Cardiac muscle cell (in vitro differentiated cells and primary cell): ENCODE results near the gene ANKRD13A. TPM values are rescaled to one million over a fixed set of nuclear protein-coding genes. Genes with fewer than 3 reads are reported as not detected.
"Not testable (repeated sequence)": the region's sequence is repeated elsewhere in the genome, so short reads cannot be mapped to it uniquely, and the experiment has no call there.

Experiments
- DNase-seq, 2 donors: peaks; one replicate each; pipeline versions ENCODE4 v3.0.0 to v3.0.0-alpha.2; 2010 to 2017; ENCODE audit warnings: low read depth in 1 of 2, low spot score in 1 of 2
- H3K27ac ChIP-seq: fragments of 200-600 bp; sonication (generic); 2 replicates; pipeline ENCODE4 v1.5.1; 2016
- H3K27me3 ChIP-seq: fragments of 200-600 bp; sonication (generic); 2 replicates; pipeline ENCODE4 v1.6.0; 2016; ENCODE audit warnings: control low read depth
- H3K36me3 ChIP-seq: fragments of 200-600 bp; sonication (generic); 2 replicates; pipeline ENCODE4 v1.5.1; 2016; ENCODE audit warnings: control low read depth
- H3K4me1 ChIP-seq: fragments of 200-600 bp; sonication (generic); 2 replicates; pipeline ENCODE4 v1.8.1; 2017; ENCODE audit warnings: low read depth, mild to moderate bottlenecking, mixed run types
- H3K4me3 ChIP-seq: fragments of 200-600 bp; sonication (generic); 2 replicates; pipeline ENCODE4 v1.5.1; 2016; ENCODE audit warnings: mild to moderate bottlenecking
- H3K9me3 ChIP-seq: fragments of 200-600 bp; sonication (generic); 2 replicates; pipeline ENCODE4 v1.5.1; 2017; ENCODE audit warnings: low read depth, mild to moderate bottlenecking, control low read depth
- polyA plus RNA-seq: library from polyadenylated mRNA; unstranded; fragments of >200 nt; fragmentation: Nextera tagmentation; extraction: Ambion mirVana; gene quantifications from 2 replicates; pipeline ENCODE4 v1.2.1, GENCODE V29; 2016
- total RNA-seq: library from RNA; depleted of rRNA; stranded (reverse); fragments of >200 nt; gene quantifications from 2 replicates; pipeline ENCODE4 v1.2.3, GENCODE V29; 2016
- TF ChIP-seq, protein P1 (sequence below): IDR thresholded peaks from 2 replicates; pipeline ENCODE4 v1.5.1; 2012; ENCODE audit warnings: low read depth, mild to moderate bottlenecking, low read length

Gene ANKRD13A
- total and polyA plus RNA-seq, 2 experiments from 2014 or later: 26.9 to 77.2 TPM

DNA sequence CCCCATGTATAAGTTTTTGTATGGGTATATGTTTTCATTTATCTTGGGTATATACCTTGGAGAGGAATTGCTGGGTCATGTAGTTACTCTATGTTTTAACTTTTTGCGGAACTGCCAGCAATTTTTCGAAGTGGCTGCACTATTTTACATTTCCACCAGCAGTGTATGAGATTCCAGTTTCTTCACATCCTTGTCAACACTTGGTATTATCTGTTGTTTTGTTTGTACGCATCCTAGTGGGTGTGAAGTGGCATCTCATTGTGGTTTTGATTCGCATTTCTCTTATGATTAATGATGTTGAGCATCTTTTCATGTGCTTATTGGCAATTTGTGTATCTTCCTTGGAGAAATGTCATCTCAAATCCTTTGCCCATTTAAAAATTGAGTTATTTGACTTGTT lies 6.9 kb downstream of the ANKRD13A start:
- Histone ChIP-seq H3K36me3 (no peaks in the 10 kb centered on the region), H3K4me1 (no peaks in the 10 kb centered on the region), H3K4me3 (no peak overlapping the region), H3K27me3 (no peaks in the 10 kb centered on the region), H3K9me3 (no peaks in the 10 kb centered on the region), H3K27ac (no peak overlapping the region)
- no peak for DNase-seq
- TF ChIP-seq, protein P1, sequence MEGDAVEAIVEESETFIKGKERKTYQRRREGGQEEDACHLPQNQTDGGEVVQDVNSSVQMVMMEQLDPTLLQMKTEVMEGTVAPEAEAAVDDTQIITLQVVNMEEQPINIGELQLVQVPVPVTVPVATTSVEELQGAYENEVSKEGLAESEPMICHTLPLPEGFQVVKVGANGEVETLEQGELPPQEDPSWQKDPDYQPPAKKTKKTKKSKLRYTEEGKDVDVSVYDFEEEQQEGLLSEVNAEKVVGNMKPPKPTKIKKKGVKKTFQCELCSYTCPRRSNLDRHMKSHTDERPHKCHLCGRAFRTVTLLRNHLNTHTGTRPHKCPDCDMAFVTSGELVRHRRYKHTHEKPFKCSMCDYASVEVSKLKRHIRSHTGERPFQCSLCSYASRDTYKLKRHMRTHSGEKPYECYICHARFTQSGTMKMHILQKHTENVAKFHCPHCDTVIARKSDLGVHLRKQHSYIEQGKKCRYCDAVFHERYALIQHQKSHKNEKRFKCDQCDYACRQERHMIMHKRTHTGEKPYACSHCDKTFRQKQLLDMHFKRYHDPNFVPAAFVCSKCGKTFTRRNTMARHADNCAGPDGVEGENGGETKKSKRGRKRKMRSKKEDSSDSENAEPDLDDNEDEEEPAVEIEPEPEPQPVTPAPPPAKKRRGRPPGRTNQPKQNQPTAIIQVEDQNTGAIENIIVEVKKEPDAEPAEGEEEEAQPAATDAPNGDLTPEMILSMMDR: no peak

DNA sequence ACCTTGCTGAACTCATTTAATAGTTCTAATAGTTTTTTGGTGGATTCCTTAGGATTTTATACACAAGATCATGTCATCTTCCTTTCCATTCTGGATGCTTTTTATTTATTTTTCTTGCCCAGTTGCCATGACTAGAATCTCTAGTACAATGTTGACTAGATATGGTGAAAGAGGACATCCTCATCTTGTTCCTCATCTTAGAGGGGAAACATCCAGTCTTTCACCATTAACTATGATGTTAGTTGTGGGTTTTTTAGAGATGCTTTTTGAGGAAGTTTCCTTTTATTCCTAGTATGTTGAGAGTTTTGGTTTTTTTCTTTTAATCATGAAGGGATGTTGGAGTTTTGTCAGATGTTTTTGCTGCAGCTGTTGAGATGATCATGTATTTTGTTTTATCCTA lies 8.7 kb downstream of the ANKRD13A start:
- Histone ChIP-seq H3K4me1 (no peaks in the 10 kb centered on the region), H3K27me3 (no peaks in the 10 kb centered on the region), H3K4me3 (no peak overlapping the region), H3K9me3 (no peaks in the 10 kb centered on the region), H3K36me3 (peaks cover 3% of the 10 kb centered on the region), H3K27ac (no peak overlapping the region)
- TF ChIP-seq, protein P1: no peak
- DNase-seq: no peak

DNA sequence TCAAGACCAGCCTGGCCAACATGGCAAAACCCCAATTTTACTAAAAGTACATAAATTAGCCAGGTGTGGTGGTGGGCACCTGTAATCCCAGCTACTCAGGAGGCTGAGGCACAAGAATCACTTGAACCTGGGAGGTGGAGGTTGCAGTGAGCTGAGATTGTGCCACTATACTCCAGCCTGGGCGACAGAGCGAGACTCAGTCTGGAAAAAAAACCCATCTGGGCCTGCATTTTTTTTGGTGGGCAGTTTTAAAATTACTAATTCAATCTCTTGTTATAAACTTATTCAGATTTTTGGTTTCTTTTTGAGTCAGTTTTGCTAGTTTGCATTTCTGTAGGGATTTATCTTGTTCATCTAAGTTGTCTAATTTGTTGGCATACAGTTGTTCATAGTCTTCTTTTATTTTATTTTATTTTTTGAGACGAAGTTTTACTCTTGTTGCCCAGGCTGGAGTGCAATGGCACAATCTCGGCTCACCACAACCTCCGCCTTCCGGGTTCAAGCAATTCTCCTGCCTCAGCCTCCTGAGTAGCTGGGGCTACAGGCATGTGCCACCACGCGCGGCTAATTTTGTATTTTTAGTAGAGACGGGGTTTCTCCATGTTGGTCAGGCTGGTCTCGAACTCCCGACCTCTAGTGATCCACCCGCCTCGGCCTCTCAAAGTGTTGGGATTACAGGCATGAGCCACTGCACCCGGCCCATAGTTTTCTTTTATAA lies 9.6 kb downstream of the ANKRD13A start:
- not testable (repeated sequence) for H3K27ac ChIP-seq, H3K4me3 ChIP-seq, H3K27me3 ChIP-seq, H3K4me1 ChIP-seq, H3K36me3 ChIP-seq, DNase-seq, H3K9me3 ChIP-seq

DNA sequence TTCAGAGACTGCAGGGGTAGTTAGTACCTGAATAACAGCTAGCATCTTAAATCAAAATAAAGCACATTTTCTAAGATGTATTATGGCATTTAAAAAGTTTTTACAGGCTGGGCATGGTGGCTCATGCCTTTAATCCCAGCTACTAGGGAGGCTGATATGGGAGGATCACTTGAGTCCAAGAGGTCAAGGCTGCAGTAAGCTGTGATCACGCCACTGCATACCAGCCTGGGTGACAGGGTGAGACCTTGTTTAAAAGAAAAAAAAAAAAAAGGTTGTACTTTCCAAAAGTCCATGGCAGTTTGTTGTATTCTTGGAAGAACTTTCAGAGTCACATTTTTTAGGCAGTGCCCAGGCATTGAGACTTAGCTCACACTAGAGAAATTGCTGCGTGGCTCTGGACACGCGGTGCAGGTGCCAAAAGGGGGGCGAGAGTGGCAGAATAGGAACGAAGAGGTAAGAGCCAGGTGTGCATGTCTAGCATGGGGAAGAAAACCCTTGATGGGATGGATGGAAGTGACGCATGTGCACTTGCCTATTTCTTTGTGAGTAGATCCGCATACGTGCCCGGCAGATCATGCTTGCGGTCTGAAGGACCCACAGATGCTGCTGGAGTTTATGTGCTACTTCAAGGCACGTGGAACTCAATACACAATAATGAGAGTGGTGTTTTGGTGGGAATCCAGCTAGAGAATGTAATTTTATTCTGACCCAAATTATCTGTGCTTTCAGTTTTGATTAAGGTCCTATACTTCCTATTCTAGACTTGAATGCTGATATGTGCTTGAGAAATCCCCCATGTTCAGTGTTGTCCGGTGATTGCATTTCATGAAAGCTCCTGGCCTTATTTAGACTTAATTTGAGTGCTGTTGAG lies 11.9 kb downstream of the ANKRD13A start:
- Histone ChIP-seq H3K4me1 (no peaks in the 10 kb centered on the region), H3K27me3 (no peaks in the 10 kb centered on the region), H3K27ac (no peak overlapping the region), H3K9me3 (no peaks in the 10 kb centered on the region), H3K36me3 (peaks cover 9% of the 10 kb centered on the region), H3K4me3 (no peak overlapping the region)
- TF ChIP-seq, protein P1: no peak
- DNase-seq: no peak

DNA sequence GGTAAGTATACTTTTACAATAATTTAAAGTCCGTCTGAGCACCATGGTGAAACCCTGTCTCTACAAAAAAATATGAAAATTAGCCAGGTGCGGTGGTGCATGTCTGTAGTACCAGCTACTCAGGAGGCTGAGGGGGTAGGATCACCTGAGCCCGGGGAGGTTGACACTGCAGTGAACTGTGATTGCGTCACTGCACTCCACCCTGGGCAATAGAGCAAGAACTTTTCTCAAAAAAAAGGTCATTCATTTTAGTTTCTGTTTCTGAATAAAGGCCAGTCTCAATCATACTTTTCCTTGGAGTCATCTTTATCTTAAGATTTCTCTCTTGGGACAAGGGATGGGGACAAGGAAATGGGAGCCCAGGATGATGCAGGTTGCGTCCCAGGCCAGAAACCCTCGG lies 12.9 kb downstream of the ANKRD13A start:
- H3K9me3 ChIP-seq: no peaks in the 10 kb centered on the region
- H3K4me1 ChIP-seq: no peaks in the 10 kb centered on the region
- H3K27me3 ChIP-seq: no peaks in the 10 kb centered on the region
- TF ChIP-seq, protein P1: no peak
- no peak overlapping the region for H3K27ac ChIP-seq
- DNase-seq: peak in 1 of 2 donors; percentile 26
- H3K4me3 ChIP-seq: no peak overlapping the region
- H3K36me3 ChIP-seq: peaks cover 12% of the 10 kb centered on the region

DNA sequence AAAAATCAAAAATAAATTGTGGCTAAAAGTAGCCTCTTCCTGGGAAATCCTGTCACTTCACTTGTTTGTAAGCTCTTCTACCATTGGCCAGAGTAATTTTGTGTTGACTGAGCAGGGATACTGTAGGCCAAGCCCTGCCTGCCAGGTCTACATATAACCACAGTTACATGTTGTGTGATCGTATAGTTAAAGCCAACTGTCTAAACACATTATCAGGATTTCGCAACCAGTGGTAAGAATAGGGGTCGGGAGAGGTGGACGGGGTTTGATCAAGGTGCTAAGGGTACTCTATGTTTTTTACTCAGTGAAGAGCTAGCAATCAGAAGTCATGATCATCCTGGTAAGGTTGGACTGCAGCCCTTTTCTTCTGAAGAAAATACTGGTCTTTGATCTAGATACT lies 13.4 kb downstream of the ANKRD13A start:
- Histone ChIP-seq H3K27ac (no peak overlapping the region), H3K9me3 (no peaks in the 10 kb centered on the region), H3K4me1 (no peaks in the 10 kb centered on the region), H3K36me3 (peaks cover 16% of the 10 kb centered on the region), H3K4me3 (no peak overlapping the region), H3K27me3 (no peaks in the 10 kb centered on the region)
- TF ChIP-seq, protein P1: no peak
- DNase-seq: no peak
